ENCODE results near the gene DYNC2H1.
A peak's percentile ranks its signal among the peaks of the same experiment; 100 is the strongest.

Gene DYNC2H1

GRCh38 chr11:103520792-103521191 lies 411.6 kb downstream of the DYNC2H1 start:
- TF ChIP-seq CREB1 (IDR thresholded peaks at IDR 0.05; ENCODE audit: low read depth) (no peak), ZBTB7A (IDR thresholded peaks at IDR 0.05; ENCODE audit: low read depth) (no peak), TEAD4 (IDR thresholded peaks at IDR 0.05) (no peak), EP300 (IDR thresholded peaks at IDR 0.05; ENCODE audit: borderline replicate concordance) (no peak), YY1 (IDR thresholded peaks at IDR 0.05; ENCODE audit: low read depth) (no peak), MAX (IDR thresholded peaks at IDR 0.05) (no peak), EGR1 (IDR thresholded peaks at IDR 0.05) (no peak), NFIC (IDR thresholded peaks at IDR 0.05) (no peak), TCF12 (IDR thresholded peaks at IDR 0.05; ENCODE audit: low read depth) (no peak), RAD21 (IDR thresholded peaks at IDR 0.05; ENCODE audit: low read depth) (no peak), FOXM1 (IDR thresholded peaks at IDR 0.05; ENCODE audit: borderline replicate concordance, low read depth) (no peak), TAF1 (IDR thresholded peaks at IDR 0.05; ENCODE audit: low read depth) (no peak), CEBPB (IDR thresholded peaks at IDR 0.05) (no peak)
- TF ChIP-seq, protein P1, sequence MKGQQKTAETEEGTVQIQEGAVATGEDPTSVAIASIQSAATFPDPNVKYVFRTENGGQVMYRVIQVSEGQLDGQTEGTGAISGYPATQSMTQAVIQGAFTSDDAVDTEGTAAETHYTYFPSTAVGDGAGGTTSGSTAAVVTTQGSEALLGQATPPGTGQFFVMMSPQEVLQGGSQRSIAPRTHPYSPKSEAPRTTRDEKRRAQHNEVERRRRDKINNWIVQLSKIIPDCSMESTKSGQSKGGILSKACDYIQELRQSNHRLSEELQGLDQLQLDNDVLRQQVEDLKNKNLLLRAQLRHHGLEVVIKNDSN (IDR thresholded peaks at IDR 0.05): no peak
- TF ChIP-seq, protein P2, sequence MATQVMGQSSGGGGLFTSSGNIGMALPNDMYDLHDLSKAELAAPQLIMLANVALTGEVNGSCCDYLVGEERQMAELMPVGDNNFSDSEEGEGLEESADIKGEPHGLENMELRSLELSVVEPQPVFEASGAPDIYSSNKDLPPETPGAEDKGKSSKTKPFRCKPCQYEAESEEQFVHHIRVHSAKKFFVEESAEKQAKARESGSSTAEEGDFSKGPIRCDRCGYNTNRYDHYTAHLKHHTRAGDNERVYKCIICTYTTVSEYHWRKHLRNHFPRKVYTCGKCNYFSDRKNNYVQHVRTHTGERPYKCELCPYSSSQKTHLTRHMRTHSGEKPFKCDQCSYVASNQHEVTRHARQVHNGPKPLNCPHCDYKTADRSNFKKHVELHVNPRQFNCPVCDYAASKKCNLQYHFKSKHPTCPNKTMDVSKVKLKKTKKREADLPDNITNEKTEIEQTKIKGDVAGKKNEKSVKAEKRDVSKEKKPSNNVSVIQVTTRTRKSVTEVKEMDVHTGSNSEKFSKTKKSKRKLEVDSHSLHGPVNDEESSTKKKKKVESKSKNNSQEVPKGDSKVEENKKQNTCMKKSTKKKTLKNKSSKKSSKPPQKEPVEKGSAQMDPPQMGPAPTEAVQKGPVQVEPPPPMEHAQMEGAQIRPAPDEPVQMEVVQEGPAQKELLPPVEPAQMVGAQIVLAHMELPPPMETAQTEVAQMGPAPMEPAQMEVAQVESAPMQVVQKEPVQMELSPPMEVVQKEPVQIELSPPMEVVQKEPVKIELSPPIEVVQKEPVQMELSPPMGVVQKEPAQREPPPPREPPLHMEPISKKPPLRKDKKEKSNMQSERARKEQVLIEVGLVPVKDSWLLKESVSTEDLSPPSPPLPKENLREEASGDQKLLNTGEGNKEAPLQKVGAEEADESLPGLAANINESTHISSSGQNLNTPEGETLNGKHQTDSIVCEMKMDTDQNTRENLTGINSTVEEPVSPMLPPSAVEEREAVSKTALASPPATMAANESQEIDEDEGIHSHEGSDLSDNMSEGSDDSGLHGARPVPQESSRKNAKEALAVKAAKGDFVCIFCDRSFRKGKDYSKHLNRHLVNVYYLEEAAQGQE (IDR thresholded peaks at IDR 0.05; ENCODE audit: low read depth): no peak

GRCh38 chr11:103525069-103525468 lies 415.8 kb downstream of the DYNC2H1 start:
- TF ChIP-seq FOXM1 (IDR thresholded peaks at IDR 0.05; ENCODE audit: borderline replicate concordance, low read depth) (no peak), TAF1 (IDR thresholded peaks at IDR 0.05; ENCODE audit: low read depth) (no peak), TEAD4 (IDR thresholded peaks at IDR 0.05) (no peak), EP300 (IDR thresholded peaks at IDR 0.05; ENCODE audit: borderline replicate concordance) (no peak), ZBTB7A (IDR thresholded peaks at IDR 0.05; ENCODE audit: low read depth) (no peak), CEBPB (IDR thresholded peaks at IDR 0.05) (no peak), MAX (IDR thresholded peaks at IDR 0.05) (no peak), YY1 (IDR thresholded peaks at IDR 0.05; ENCODE audit: low read depth) (no peak), TCF12 (IDR thresholded peaks at IDR 0.05; ENCODE audit: low read depth) (no peak), NFIC (IDR thresholded peaks at IDR 0.05) (no peak), EGR1 (IDR thresholded peaks at IDR 0.05) (no peak), CREB1 (IDR thresholded peaks at IDR 0.05; ENCODE audit: low read depth) (no peak), RAD21 (IDR thresholded peaks at IDR 0.05; ENCODE audit: low read depth) (no peak)
- TF ChIP-seq, protein P2 (IDR thresholded peaks at IDR 0.05; ENCODE audit: low read depth): no peak
- TF ChIP-seq, protein P1 (IDR thresholded peaks at IDR 0.05): no peak

DNA sequence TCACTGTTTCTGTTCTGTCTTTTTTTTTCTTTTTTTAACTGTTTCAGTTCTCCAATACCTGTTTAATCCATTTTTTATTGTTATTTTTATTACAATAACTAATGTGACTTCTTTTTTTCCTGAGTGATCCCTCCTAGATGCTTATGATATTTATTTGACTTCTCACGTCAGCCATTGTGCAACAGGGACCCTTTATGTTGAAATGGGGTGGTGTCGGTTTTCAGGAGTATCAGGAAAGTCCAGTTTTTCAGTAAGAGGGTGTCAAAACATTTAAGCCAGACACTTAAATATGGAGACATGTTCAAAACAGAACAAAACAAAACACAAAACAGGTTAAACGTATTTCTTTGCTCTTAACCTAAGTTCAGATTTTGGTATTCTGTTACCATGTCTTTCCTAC lies 418.8 kb downstream of the DYNC2H1 start:
- no peak for TF ChIP-seq TCF12 (IDR thresholded peaks at IDR 0.05; ENCODE audit: low read depth)
- no peak for TF ChIP-seq NFIC (IDR thresholded peaks at IDR 0.05)
- TF ChIP-seq CEBPB (IDR thresholded peaks at IDR 0.05): peak; percentile 53; the same call in 1 of the 2 replicates

GRCh38 chr11:103528596-103528995 lies 419.4 kb downstream of the DYNC2H1 start:
- TF ChIP-seq CEBPB (IDR thresholded peaks at IDR 0.05): no peak
- no peak for TF ChIP-seq TCF12 (IDR thresholded peaks at IDR 0.05; ENCODE audit: low read depth)
- no peak for TF ChIP-seq NFIC (IDR thresholded peaks at IDR 0.05)
- no peak for TF ChIP-seq RAD21 (IDR thresholded peaks at IDR 0.05; ENCODE audit: low read depth)
- TF ChIP-seq, protein P2 (IDR thresholded peaks at IDR 0.05; ENCODE audit: low read depth): no peak
- no peak for TF ChIP-seq MAX (IDR thresholded peaks at IDR 0.05)
- TF ChIP-seq, protein P1 (IDR thresholded peaks at IDR 0.05): no peak
- no peak for TF ChIP-seq FOXM1 (IDR thresholded peaks at IDR 0.05; ENCODE audit: borderline replicate concordance, low read depth)

Data from Ishikawa (cell line).